Osteocyte (in vitro differentiated cells): ENCODE measurements around the gene RNF182. TPM values are rescaled to one million over a fixed set of nuclear protein-coding genes. Genes with fewer than 3 reads are reported as not detected.

Experiments
- DNase-seq: peaks from one replicate; pipeline ENCODE4 v3.0.0; 2021; ENCODE audit warnings: mixed read lengths; ENCODE audit not compliant: unreplicated experiment; ENCODE audit errors: extremely low spot score
- H3K27ac Mint-ChIP-seq: one replicate; pipeline ENCODE4 v1.8.0; 2021; ENCODE audit warnings: mild to moderate bottlenecking, mixed read lengths; ENCODE audit not compliant: unreplicated experiment
- H3K27me3 Mint-ChIP-seq: one replicate; pipeline ENCODE4 v1.8.0; 2021; ENCODE audit warnings: mixed read lengths; ENCODE audit not compliant: unreplicated experiment
- H3K36me3 Mint-ChIP-seq: one replicate; pipeline ENCODE4 v1.8.0; 2021; ENCODE audit warnings: mixed read lengths; ENCODE audit not compliant: unreplicated experiment
- H3K4me1 Mint-ChIP-seq: one replicate; pipeline ENCODE4 v1.8.0; 2021; ENCODE audit warnings: mixed read lengths; ENCODE audit not compliant: unreplicated experiment
- H3K4me3 Mint-ChIP-seq: one replicate; pipeline ENCODE4 v1.8.0; 2021; ENCODE audit warnings: mild to moderate bottlenecking, moderate library complexity, mixed read lengths; ENCODE audit not compliant: unreplicated experiment
- H3K9me3 Mint-ChIP-seq: one replicate; pipeline ENCODE4 v1.8.0; 2021; ENCODE audit warnings: mixed read lengths; ENCODE audit not compliant: unreplicated experiment
- total RNA-seq: library from RNA; stranded (reverse); gene quantifications from 2 replicates; pipeline ENCODE4 v1.2.1, GENCODE V29; 2021
- TF ChIP-seq, protein P1 (sequence below): fragments of 200-600 bp; sonication (generic); IDR thresholded peaks from 2 replicates; pipeline ENCODE4 v1.5.0; 2021; ENCODE audit warnings: antibody characterized with exemption, mild to moderate bottlenecking, moderate library complexity

Gene RNF182
- total RNA-seq, 1 donor from 2014 or later: 11.0 TPM

DNA sequence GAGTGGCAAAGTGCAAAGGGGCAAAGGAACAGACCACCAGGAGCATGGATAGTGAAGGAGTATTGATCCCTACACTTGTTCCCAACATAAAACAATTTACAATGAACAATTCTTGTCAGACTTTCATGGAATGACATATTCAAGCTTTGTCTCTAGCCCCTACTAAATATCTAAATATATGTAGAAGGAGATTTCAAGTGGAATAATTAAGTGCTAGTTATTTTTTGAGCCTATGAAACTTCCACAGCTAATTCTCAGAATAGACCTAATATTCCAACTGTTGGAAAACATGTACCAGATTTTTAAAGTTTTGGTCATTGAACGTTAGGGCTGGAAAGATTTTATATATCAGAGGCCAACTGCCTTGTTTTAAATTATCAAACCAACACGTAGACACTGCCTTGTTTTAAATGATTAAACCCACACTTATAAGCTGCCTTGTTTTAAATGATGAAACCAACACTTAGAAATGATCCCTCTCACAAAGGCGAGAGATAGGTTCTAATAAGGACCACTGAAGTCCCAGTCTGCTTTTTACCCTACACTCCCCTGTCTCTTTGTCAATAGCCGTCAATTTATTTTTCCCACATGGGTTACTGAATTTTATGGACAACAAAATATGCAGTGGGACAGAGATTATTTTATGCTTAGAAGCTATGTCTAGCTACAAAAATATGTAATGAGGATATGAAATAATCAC lies 62.1 kb downstream of the RNF182 start:
- Mint-ChIP-seq H3K27me3 (no peaks in the 10 kb centered on the region), H3K27ac (no peak overlapping the region), H3K4me1 (peaks cover 20% of the 10 kb centered on the region), H3K4me3 (no peak overlapping the region), H3K36me3 (no peaks in the 10 kb centered on the region), H3K9me3 (no peaks in the 10 kb centered on the region)
- TF ChIP-seq, protein P1, sequence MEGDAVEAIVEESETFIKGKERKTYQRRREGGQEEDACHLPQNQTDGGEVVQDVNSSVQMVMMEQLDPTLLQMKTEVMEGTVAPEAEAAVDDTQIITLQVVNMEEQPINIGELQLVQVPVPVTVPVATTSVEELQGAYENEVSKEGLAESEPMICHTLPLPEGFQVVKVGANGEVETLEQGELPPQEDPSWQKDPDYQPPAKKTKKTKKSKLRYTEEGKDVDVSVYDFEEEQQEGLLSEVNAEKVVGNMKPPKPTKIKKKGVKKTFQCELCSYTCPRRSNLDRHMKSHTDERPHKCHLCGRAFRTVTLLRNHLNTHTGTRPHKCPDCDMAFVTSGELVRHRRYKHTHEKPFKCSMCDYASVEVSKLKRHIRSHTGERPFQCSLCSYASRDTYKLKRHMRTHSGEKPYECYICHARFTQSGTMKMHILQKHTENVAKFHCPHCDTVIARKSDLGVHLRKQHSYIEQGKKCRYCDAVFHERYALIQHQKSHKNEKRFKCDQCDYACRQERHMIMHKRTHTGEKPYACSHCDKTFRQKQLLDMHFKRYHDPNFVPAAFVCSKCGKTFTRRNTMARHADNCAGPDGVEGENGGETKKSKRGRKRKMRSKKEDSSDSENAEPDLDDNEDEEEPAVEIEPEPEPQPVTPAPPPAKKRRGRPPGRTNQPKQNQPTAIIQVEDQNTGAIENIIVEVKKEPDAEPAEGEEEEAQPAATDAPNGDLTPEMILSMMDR: no peak
- DNase-seq: no peak

DNA sequence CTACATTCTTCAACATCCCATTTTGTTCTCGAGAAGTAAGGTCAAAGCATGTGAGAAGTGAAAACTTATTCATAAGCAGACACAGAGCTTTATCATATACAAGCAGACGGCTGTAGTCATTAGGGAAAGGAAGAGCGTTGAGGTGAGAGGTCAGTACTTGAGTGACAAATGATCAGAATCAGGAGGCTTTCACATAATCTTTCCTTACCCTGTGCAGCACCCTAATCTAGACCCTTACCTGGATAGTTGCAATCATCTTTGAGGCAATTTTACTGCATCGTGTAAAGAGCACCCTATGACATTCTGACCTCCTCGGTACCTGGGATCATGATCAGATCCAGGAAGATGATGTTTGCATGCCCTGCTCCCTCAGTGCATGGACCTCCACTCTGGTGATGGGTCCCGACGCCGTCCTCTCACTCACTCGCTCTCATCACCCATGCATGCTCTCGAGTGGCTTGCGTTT lies 62.7 kb downstream of the RNF182 start:
- H3K4me1 Mint-ChIP-seq: peaks cover 20% of the 10 kb centered on the region
- H3K27me3 Mint-ChIP-seq: no peaks in the 10 kb centered on the region
- no peak for DNase-seq
- TF ChIP-seq, protein P1: no peak
- H3K4me3 Mint-ChIP-seq: no peak overlapping the region
- no peaks in the 10 kb centered on the region for H3K36me3 Mint-ChIP-seq
- H3K9me3 Mint-ChIP-seq: no peaks in the 10 kb centered on the region
- H3K27ac Mint-ChIP-seq: no peak overlapping the region

DNA sequence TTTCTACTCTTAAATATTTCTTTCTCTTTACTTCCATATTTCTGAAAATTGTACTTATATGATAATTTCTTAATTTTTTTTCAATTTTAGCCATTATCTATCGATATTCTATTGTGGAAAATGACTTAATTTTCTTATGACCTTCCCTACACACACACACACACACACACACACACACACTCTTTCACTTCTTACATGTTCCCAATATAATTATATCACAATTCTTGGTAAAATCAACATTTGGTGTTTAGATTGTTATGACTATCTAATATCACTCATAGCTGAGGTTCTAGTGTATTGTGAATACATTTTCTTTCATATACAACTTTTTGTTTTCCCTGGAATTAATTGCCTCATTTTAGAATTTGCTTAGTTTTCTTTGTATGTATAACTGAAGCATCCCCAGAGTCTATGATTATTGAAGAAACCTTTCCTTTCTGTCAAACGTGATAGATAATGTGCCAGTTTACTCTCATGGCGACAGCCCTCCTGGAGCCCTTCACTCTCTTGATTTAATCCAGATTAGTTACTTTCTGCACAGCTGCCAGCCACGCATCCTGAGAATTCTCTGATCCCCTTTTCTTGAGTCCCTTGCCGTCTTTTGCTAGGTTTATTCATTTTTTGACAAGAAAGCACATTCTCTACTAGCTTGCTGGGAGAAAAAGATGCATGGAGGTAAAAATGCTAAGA lies 63.4 kb downstream of the RNF182 start:
- Mint-ChIP-seq H3K36me3 (no peaks in the 10 kb centered on the region), H3K9me3 (no peaks in the 10 kb centered on the region), H3K27ac (no peak overlapping the region), H3K4me3 (no peak overlapping the region), H3K27me3 (no peaks in the 10 kb centered on the region), H3K4me1 (peaks cover 20% of the 10 kb centered on the region)
- TF ChIP-seq, protein P1: no peak
- DNase-seq: no peak

DNA sequence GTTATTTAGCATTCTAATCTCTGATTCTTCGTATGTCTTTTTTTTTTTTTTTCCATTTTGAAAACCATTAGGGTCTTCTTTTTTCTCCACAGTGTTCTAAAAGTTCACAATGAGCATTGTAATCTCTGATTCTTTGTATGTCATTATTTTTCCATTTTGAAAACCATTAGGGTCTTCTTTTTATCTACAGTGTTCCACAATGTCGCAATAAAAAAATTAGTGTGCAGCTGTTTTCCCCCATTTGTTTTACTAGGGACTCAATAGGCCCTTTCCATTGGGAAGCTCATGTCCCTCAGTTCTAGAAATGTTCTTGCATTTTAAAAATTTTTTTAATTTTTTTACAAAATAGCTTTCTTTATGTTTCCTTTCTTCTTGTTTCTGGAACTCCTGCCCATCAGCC lies 64.2 kb downstream of the RNF182 start:
- TF ChIP-seq, protein P1: no peak
- DNase-seq: no peak
- no peaks in the 10 kb centered on the region for H3K27me3 Mint-ChIP-seq
- H3K4me1 Mint-ChIP-seq: peaks cover 14% of the 10 kb centered on the region
- H3K9me3 Mint-ChIP-seq: no peaks in the 10 kb centered on the region
- no peak overlapping the region for H3K4me3 Mint-ChIP-seq
- no peak overlapping the region for H3K27ac Mint-ChIP-seq
- no peaks in the 10 kb centered on the region for H3K36me3 Mint-ChIP-seq

DNA sequence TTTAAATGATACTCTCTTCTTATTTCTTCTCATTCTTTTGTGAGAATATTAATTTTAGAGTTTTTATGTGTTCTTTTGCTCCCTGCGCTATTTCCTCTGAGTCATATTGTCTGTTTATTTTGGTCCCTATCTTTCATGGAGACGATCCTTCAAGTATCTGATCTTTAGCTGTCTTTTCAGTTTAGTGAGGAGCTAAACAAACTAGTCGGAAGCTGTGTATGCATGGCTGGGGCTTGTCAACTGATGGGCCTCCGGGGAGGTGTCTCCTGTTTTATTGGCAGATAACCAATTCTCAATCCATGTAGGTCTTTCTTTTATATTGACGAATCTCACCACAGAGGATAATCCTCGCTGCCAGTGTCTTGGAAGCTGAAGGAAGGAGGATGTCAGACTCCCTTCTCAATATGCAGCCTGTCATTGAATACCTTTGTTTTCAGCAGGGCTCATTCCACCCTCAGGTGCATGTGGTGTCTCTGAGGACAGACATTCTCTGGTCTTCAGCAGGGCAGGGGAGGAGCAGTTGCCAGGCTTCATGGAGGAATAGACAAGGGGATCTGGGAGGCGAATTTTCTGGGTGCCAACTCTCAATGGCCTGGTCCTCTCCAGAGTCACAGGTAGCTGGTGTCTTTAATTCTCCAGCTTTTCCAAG lies 64.9 kb downstream of the RNF182 start:
- H3K4me1 Mint-ChIP-seq: peaks cover 7% of the 10 kb centered on the region
- no peaks in the 10 kb centered on the region for H3K27me3 Mint-ChIP-seq
- no peak overlapping the region for H3K27ac Mint-ChIP-seq
- TF ChIP-seq, protein P1: no peak
- DNase-seq: no peak
- no peaks in the 10 kb centered on the region for H3K9me3 Mint-ChIP-seq
- no peak overlapping the region for H3K4me3 Mint-ChIP-seq
- no peaks in the 10 kb centered on the region for H3K36me3 Mint-ChIP-seq
